ENCODE measurements around the gene SEMA3E. TPM values are rescaled to one million over a fixed set of nuclear protein-coding genes. Genes with fewer than 3 reads are reported as not detected.

SEMA3E gene
- total RNA-seq, 1 donor from 2014 or later = 0.35 TPM

- H3K4me3 ChIP-seq (ENCODE audit: low read depth, low read length) = no peak overlapping the region
- TF ChIP-seq CTCF (conservative IDR thresholded peaks at IDR 0.05; ENCODE audit: low read depth, low read length) = no peak
- DNase-seq (ENCODE audit: low read depth) = no peak
Measured at GRCh38 chr7:83643012-83643411, 5.9 kb downstream of the SEMA3E start.

- no peak for TF ChIP-seq CTCF (conservative IDR thresholded peaks at IDR 0.05; ENCODE audit: low read depth, low read length)
- DNase-seq (ENCODE audit: low read depth) = no peak
- H3K4me3 ChIP-seq (ENCODE audit: low read depth, low read length) = no peak overlapping the region
Measured at GRCh38 chr7:83640731-83641537, 8.0 kb downstream of the SEMA3E start.

GRCh38 chr7:83640240-83640639 is 8.7 kb downstream of the SEMA3E start:
- H3K4me3 ChIP-seq (ENCODE audit: low read depth, low read length) = no peak overlapping the region
- DNase-seq (ENCODE audit: low read depth) = no peak
- no peak for TF ChIP-seq CTCF (conservative IDR thresholded peaks at IDR 0.05; ENCODE audit: low read depth, low read length)

- no peak for TF ChIP-seq CTCF (conservative IDR thresholded peaks at IDR 0.05; ENCODE audit: low read depth, low read length)
- no peak overlapping the region for H3K4me3 ChIP-seq (ENCODE audit: low read depth, low read length)
- no peak for DNase-seq (ENCODE audit: low read depth)
Measured at GRCh38 chr7:83633516-83633915, 15.4 kb downstream of the SEMA3E start.

- H3K4me3 ChIP-seq (ENCODE audit: low read depth, low read length) = peak overlapping the region; percentile 13
- TF ChIP-seq CTCF (conservative IDR thresholded peaks at IDR 0.05; ENCODE audit: low read depth, low read length) = no peak
- peak; percentile 7 for DNase-seq (ENCODE audit: low read depth)
Measured at GRCh38 chr7:83629117-83629880, 19.6 kb downstream of the SEMA3E start.

GRCh38 chr7:83617858-83618257 is 31.1 kb downstream of the SEMA3E start:
- DNase-seq (ENCODE audit: low read depth) = no peak
- no peak for TF ChIP-seq CTCF (conservative IDR thresholded peaks at IDR 0.05; ENCODE audit: low read depth, low read length)
- no peak overlapping the region for H3K4me3 ChIP-seq (ENCODE audit: low read depth, low read length)
